GM20431 (cell line): ENCODE data around the gene RHEB.

ENCODE experiments used
- in situ Hi-C: fragments of 300-500 bp; cut with MseI, MboI; formaldehyde crosslinking; loops from one replicate; pipeline ENCODE4 v1.15.0; 2020; ENCODE audit warnings: low sequenced_read_pairs; ENCODE audit not compliant: unreplicated experiment

Gene RHEB

DNA sequence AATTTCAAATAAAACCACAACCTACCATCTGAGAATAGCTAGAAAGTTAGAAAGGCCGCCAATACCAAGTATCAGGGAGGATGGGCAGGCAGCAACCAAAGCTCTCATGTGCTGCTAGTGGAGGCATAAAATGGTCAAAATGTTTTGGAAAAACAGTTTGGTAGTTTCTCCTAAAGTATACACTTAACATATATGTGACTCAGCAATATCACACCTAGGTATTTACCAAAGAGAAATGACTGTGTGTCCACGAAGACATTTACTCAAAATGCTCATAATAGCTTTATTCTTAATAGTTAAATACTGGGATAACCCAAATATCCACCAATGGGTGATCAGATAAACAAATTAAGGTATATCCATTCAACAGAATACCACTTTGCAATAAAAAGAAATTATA, 14.3 kb downstream of the RHEB start:
- in situ Hi-C loops, result no loop called here

- in situ Hi-C loops, result no loop called here
Observed at GRCh38 chr7:151504715-151505326, 14.9 kb downstream of the RHEB start.

DNA sequence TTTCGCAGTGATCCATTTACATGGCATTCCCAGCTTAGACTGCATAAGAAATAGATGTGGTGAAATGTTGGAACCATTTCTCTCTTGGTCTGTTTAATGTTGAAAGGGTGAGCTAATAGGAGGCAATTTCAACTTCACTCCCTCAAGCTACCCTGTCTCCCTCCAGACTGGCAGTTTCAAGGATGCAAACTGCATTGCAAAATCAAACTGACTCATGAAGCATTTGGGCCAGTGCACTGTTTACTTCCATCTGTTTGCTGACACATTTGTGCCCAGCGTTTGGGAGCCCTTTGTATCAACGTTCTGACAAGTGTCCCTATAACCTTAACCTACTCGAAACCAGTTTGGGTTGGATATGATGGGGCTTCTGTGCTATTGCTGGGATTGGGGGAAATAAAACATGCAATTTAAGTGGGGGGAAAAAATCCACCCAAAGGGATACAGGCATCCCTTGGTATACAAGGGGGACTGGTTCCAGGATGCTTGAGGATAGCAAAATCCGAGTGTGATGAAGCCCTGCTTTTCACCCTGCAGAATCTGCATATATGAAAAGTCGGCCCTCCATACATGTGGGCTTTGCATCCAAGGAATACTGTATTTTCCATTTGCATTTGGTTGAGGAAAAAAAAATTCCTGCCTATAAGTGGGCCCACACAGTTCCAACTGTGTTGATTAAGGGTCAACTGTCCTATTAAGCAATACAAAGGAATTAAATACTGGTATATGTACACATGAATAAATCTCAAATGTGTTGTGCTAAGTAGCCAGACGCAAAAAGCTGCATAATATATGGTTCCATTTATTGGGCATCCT, 15.6 kb downstream of the RHEB start:
- in situ Hi-C loops, result no loop called here

DNA sequence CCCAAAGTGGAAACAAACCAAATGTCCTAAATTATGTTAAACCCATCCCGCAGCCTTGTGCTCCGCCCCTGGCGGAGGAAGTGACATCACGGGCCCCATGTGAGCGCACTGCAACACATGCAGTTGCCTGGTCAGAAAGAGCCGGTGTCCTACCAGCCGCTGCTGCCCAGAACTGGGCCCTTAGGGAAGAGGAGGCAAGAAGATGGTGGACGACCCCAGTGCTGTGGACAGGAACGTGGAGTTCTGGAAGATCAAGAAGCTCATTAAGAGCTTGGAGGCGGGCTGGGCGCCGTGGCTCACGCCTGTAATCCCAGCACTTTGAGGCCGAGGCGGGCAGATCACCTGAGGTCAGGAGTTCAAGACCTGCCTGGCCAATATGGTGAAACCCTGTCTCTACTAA, 18.0 kb downstream of the RHEB start:
- in situ Hi-C loops, result no loop called here

GRCh38 chr7:151498495-151498894, 21.2 kb downstream of the RHEB start:
- in situ Hi-C loops, result no loop called here

DNA sequence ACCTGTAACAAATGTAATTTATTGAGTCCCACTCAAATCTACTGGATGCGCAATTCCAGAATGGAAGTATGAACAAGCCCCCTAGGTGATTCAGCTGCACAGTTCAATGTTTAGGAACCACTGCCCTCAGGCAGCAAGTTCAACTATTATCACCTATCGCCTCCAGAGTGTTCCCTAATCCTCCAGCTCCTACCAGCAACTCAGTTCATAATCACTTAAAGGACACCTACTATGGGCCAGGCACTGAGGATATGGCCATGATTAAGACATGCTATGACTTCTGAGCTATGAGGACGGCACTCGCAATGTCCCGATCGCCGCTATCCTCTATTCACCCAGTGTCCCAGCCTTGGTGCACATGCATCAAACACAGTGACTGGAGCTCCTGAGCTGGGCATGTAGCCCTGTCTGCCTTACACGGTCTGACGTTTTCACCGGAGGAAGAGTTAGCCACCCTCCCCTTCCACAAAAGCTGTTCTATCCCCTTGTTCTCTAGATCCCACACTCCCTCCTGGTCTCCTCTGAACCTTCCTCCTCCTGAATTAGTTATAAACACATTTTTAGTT, 22.3 kb downstream of the RHEB start:
- in situ Hi-C loops, result no loop called here

DNA sequence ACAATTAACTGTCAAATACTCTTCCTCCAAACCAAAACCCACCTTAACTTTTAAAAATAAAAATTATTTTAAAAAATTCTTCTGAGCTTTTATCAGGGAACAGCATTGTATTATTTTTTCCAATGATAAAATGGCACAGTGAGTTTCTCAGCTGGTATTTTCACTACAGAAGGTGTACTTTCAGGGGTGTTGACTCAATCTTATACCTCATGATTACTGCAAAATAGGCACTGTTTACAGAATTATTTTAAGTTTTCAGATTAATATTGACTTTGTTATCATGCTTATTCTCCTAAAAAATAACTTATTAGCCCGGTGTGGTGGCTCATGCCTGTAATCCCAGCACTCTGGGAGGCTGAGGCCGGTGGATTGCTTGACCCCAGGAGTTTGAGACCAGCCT, 24.3 kb downstream of the RHEB start:
- in situ Hi-C loops, result no loop called here

DNA sequence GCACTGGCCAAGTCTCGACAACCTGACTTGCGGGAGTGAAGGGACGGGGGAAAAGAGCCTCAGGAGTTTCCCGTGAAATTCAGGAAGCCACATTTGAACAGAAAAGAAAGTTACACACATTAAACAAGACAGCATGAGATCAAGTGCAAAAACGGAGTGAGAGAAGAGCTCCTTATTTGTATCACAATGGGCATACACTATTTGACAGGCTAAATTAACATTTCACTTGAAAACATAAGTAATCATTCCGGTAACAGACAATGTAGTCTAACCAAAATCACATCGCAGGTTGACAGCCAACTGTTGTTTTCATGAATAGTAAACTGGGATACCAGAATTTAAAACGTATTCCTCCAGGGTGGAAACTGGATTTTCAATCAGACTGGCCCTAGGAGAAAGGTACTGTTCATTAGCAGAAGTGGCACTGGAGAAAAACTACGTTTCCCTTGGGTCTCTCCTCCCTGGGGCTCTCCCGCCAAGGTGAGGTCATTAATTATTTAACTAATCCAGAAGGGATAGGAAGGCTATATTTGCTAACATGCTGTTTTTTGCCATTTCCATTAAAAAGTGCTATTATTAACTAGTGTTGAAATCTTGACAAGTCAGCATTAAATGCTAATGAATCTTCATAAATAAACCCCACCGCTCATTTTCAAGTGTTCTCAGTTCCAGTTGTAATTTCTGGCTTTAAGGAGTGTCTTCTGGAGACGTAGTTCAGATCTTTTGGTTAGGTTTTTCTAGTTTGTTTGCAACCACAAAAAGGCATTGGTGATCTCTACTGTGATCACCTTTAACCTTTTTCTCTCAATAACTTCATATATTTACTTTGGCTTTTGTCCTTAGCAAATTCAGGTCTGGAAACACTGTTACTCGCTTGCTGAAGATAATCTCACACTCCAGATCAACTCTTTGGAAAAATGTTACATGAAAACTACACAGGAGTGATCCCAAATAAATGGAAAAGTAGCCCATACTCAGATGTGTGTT, 25.1 kb downstream of the RHEB start:
- in situ Hi-C loops, result no loop called here

DNA sequence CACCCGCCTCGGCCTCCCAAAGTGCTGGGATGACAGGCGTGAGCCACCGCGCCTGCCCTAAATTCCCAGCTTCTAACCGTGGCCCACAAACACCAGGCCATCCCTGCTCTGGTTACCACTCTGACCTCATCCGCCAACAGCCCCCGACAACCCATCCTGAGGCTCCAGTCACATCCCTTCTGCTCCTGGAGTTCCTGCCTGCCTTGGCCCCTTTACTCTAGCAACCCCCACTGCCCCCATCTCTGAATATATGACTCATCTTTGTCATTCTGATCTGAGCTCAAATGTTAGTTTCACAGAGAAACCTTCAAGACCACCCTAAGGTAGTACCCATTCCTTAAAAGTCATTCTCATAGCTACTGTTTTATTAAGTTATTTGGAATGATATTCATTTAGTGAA, 26.6 kb downstream of the RHEB start:
- in situ Hi-C loops, result no loop called here

- in situ Hi-C loops, result no loop called here
Observed at GRCh38 chr7:151491859-151492258, 27.8 kb downstream of the RHEB start.

- in situ Hi-C loops, result no loop called here
Observed at GRCh38 chr7:151490456-151491105, 29.1 kb downstream of the RHEB start.

GRCh38 chr7:151489498-151489897, 30.2 kb downstream of the RHEB start:
- in situ Hi-C loops, result no loop called here

DNA sequence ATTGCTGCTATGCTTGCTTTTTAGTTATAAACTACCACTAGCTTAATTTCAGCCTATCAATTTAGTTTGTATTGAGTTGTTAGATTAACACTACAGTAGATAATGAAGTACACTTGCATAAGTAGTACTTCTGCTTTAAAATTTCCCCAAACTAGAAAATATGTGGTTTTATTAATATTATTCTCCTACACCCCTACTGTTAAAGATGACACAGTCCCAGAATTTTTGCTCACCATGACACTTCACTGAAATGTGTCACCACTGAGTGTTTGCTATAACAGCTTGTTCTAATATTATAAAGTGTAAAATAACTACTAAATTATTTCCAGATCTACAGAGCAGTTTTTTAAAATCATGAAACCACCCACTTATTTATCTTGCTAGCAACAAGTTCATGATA, 31.6 kb downstream of the RHEB start:
- in situ Hi-C loops, result no loop called here

DNA sequence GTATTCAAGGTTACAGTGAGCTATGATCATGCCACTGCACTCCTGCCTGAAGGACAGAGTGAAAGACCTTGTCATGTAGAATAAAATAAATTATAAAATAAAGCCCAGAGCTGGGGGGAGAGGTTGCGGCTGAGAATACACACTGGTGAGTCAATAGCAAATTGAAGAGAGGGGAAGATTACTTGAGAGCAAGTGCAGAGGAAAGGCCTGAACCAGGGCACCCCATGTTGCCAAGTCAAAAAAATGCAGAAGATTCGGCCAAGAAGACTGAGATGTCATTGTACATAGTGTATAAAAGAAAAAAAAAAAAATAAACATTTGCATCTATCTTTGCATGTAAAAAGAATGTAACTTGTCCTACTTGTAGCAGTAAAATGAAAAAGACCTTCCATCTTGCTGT, 32.5 kb downstream of the RHEB start:
- in situ Hi-C loops, result no loop called here

- in situ Hi-C loops, result no loop called here
Observed at GRCh38 chr7:151486074-151486473, 33.6 kb downstream of the RHEB start.

DNA sequence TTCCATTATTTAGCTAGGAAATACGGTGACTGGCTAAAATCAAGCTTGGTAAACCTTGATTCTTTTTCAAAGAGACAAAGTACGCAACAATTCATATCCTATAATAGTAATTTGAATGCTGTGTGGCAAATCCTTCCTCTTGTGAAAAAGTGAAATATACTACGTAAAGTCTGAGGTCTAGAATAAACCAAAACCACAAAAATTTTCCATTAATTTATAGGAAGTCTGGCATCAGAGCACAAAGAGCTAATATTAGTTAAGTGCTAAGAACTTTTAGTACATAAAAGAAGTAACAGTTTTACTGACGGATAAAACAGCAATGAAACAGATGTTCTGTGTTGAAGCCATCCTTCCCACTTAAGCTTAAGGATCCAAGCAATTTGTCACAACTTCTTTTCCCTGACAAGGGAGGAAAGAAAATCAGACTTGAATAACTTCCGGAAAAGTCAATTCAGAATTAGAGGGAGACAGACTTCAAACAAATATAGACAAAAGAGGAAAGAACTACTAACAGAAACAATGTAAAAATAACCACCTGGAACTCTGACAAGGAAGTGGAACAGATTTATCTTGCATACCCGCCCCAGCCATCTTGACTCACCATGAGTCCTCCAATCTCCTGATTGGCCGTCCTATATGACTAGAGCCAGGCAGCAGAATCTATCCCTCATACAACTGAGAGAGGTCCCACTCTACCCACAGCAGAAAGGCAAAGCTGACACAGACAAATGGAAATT, 34.6 kb downstream of the RHEB start:
- in situ Hi-C loops, result no loop called here

DNA sequence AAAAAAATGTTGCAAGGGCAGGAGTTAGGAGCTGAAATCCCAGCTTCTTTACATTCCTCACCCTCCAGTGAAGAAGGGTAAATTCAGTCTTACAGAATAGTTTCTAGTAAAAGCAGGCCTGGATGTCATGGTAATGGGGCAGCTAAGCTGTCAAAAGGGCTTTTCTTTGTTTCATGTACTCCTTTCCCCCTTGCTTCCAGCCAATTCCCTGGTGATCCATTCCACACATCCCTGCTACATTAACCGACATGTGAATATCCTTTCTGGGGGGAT, 36.0 kb downstream of the RHEB start:
- in situ Hi-C loops, result no loop called here

GRCh38 chr7:151482883-151483710, 36.6 kb downstream of the RHEB start:
- in situ Hi-C loops, result no loop called here
